WERI-Rb-1 (cell line): ENCODE measurements around the gene SNCAIP.
"Not testable (repeated sequence)": the region's sequence is repeated elsewhere in the genome, so short reads cannot be mapped to it uniquely, and the experiment has no call there.

Experiments used
- DNase-seq: peaks from one replicate; pipeline ENCODE4 v3.0.0-alpha.2; 2020
- H3K27ac ChIP-seq: fragments of 250-450 bp; sonication (Bioruptor Pico); 2 replicates; pipeline ENCODE4 v1.5.1; 2020; ENCODE audit warnings: mild to moderate bottlenecking, moderate library complexity
- H3K27me3 ChIP-seq: fragments of 250-450 bp; sonication (Bioruptor Pico); 2 replicates; pipeline ENCODE4 v1.5.1; 2021; ENCODE audit warnings: mild to moderate bottlenecking, low read depth, moderate library complexity; ENCODE audit not compliant: insufficient read depth, severe bottlenecking
- H3K36me3 ChIP-seq: fragments of 250-450 bp; sonication (Bioruptor Pico); 2 replicates; pipeline ENCODE4 v1.5.1; 2020; ENCODE audit warnings: mild to moderate bottlenecking, moderate library complexity
- H3K4me3 ChIP-seq: 2 replicates; pipeline ENCODE4 v1.5.1; 2011; ENCODE audit warnings: low read depth, mild to moderate bottlenecking, control low read depth, low read length
- H3K9me3 ChIP-seq: fragments of 250-450 bp; sonication (Bioruptor Pico); 2 replicates; pipeline ENCODE4 v1.5.1; 2021; ENCODE audit warnings: mild to moderate bottlenecking, moderate library complexity; ENCODE audit not compliant: severe bottlenecking
- TF ChIP-seq, protein P1 (sequence below): IDR thresholded peaks from 2 replicates; pipeline ENCODE4 v1.5.1; 2011; ENCODE audit warnings: low read depth, mild to moderate bottlenecking, control low read depth, inconsistent platforms, low read length

Gene SNCAIP

DNA sequence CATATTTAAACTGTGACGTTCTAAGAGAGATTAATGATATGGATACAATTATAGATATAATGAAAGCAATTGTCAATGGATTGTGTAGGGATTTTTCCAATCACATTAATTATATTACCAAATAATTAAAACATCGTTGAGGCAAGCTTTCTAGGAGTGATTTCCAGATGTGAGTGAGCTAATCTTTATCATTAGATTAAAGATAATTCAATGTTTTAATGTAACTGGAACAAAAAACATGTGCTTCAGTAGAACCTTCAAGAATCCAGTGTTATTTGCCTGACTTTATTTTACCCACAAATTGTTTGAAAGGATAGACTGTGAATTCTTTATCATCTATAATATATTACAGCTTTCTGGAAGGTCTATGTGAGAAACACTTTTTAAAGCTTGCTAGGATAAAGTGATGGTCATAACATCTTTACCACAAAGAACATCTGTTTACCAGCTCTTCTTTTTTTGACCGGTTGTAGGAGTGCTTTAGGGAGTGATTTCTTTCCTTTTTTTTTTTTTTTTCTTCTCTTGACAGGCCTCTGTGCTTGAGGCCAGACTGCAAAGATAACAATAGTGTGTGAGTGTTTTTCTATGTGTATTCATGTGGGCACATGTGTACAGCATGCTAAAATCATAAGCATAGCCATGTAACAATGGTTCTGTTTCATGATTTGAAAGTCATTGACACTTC lies 35.0 kb downstream of the SNCAIP start:
- no peaks in the 10 kb centered on the region for H3K36me3 ChIP-seq
- no peak for DNase-seq
- no peaks in the 10 kb centered on the region for H3K27me3 ChIP-seq
- H3K9me3 ChIP-seq: no peaks in the 10 kb centered on the region
- TF ChIP-seq, protein P1, sequence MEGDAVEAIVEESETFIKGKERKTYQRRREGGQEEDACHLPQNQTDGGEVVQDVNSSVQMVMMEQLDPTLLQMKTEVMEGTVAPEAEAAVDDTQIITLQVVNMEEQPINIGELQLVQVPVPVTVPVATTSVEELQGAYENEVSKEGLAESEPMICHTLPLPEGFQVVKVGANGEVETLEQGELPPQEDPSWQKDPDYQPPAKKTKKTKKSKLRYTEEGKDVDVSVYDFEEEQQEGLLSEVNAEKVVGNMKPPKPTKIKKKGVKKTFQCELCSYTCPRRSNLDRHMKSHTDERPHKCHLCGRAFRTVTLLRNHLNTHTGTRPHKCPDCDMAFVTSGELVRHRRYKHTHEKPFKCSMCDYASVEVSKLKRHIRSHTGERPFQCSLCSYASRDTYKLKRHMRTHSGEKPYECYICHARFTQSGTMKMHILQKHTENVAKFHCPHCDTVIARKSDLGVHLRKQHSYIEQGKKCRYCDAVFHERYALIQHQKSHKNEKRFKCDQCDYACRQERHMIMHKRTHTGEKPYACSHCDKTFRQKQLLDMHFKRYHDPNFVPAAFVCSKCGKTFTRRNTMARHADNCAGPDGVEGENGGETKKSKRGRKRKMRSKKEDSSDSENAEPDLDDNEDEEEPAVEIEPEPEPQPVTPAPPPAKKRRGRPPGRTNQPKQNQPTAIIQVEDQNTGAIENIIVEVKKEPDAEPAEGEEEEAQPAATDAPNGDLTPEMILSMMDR: no peak
- no peak overlapping the region for H3K4me3 ChIP-seq
- H3K27ac ChIP-seq: no peak overlapping the region

DNA sequence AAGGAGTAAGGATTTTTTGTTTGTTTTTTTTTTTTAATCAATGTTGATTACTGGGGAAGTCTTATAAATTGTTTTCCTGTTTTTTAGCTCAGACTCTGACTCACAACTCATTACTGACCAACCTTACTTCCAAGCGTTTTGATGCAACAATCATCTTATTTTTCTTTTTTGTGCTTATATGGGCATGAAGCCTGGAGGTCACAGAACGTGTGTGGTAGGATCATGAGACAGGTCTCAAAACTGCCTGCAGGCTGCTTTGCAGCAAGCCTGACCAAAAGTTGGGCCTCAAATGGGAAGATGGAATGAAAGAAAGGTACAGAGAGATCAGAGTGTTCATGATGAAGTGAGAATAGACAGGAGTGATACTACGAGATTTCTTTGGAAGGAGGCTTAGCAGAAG lies 38.5 kb downstream of the SNCAIP start:
- Histone ChIP-seq H3K27me3 (no peaks in the 10 kb centered on the region), H3K4me3 (no peak overlapping the region), H3K36me3 (no peaks in the 10 kb centered on the region), H3K27ac (no peak overlapping the region), H3K9me3 (no peaks in the 10 kb centered on the region)
- no peak for DNase-seq
- TF ChIP-seq, protein P1: no peak

DNA sequence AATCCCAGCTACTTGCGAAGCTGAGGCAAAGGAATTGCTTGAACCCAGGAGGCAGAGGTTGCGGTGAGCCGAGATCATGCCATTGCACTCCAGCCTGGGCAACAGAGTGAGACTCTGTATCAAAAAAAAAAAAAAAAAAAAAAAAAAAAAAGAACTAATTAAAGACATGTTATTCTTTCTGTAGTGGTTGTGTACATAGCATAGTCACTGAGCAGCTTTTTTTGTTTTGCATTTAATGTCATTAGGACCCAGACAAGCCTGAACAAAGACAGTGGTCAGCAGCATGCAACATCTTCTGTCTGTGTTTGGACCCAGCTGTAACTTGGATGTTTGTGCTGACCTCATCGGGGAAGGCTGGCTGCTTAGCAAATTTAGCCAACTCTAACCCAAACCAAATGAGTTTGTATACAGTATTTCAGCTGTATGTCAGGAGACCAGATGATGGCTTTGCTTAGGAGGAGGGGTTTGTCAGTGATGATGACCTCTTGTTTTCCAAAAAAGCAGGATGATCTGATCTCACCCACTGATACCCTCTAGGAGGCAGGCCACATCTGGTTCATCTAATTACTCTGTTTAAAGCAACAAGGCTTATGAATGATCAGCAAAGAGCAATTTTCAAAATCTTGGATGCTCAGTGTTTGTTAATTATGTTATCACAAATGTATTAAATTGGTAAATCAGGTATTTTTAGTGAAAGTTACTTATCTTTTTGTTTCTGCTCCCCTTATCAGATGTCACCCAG lies 39.5 kb downstream of the SNCAIP start:
- DNase-seq: no peak

DNA sequence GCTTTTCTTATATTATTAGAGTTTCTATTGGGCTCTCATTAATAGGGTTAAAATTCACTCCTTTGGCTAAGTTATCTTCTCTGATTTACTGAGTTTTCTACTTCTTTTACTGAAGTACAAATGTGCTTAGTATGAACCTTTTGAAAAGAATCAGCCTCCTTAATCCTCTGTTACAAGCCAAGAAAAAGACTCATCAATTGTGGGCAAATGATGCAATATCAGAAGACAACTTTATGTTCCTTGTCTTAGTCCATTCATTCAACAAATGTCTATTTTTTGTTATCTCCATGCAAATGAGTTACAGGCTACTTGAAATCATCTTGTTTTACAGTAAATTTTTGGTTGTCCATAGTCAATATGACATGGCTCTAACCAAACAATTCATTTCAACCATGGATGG lies 40.3 kb downstream of the SNCAIP start:
- no peak for DNase-seq

More for the DNA sequence above, 39.5 kb downstream of the SNCAIP start:
- no peaks in the 10 kb centered on the region for H3K9me3 ChIP-seq
- H3K27ac ChIP-seq: no peak overlapping the region
- TF ChIP-seq, protein P1: no peak
- H3K36me3 ChIP-seq: no peaks in the 10 kb centered on the region
- no peaks in the 10 kb centered on the region for H3K27me3 ChIP-seq
- no peak overlapping the region for H3K4me3 ChIP-seq

DNA sequence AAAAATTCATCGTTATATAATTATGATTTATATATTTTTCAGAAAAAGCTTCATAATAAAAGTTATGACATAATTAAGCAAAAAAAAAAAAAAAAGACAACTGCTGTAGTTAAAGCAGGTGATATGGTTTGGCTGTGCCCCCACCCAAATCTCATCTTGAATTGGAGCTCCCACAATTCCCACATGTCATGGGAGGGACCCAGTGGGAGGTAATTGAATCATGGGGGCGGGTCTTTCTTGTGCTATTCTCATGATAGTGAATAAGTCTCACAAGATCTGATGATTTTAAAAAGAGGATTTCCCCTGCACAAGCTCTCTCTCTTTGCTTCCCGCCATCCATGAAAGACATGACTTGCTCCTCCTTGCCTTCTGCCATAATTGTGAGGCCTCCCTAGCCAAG lies 41.3 kb downstream of the SNCAIP start:
- H3K4me3 ChIP-seq, DNase-seq, H3K9me3 ChIP-seq, H3K36me3 ChIP-seq, H3K27ac ChIP-seq, H3K27me3 ChIP-seq: not testable (repeated sequence)

More for the DNA sequence above, 40.3 kb downstream of the SNCAIP start:
- H3K27me3 ChIP-seq: no peaks in the 10 kb centered on the region
- H3K36me3 ChIP-seq: no peaks in the 10 kb centered on the region
- TF ChIP-seq, protein P1: no peak
- H3K4me3 ChIP-seq: no peak overlapping the region
- no peaks in the 10 kb centered on the region for H3K9me3 ChIP-seq
- no peak overlapping the region for H3K27ac ChIP-seq

DNA sequence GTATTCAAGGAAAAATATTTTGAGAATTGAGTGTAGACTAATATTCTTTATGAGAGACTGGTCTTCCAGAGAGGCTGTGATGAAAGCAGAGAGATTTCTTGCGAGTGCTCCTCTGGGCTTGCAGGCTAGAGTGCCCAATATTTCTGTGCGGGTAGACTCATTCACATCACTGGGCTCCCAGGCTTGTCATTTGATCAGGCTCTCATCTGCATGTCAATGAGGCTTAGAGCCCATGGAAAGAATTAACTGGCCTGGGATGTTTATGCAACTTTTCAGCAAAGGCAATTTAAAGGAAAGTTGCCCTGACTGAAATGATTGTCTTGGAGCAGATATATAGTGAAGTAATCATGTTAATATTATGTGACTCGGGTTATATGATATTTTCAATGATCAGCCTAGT lies 42.3 kb downstream of the SNCAIP start:
- TF ChIP-seq, protein P1: no peak
- no peaks in the 10 kb centered on the region for H3K36me3 ChIP-seq
- H3K27ac ChIP-seq: no peak overlapping the region
- H3K27me3 ChIP-seq: no peaks in the 10 kb centered on the region
- DNase-seq: no peak
- no peak overlapping the region for H3K4me3 ChIP-seq
- no peaks in the 10 kb centered on the region for H3K9me3 ChIP-seq
